Retinal pigment epithelial cell (primary cell): ENCODE data around the gene NBEAL2.

Experiments
- DNase-seq: peaks from one replicate; pipeline ENCODE4 v3.0.0-alpha.2; 2010; ENCODE audit warnings: low read depth
- H3K4me3 ChIP-seq: 2 replicates; pipeline ENCODE4 v1.5.1; 2011; ENCODE audit warnings: mild to moderate bottlenecking, low read length, control low read depth, moderate library complexity
- CTCF ChIP-seq: conservative IDR thresholded peaks from 2 replicates; pipeline ENCODE4 v1.5.1; 2011; ENCODE audit warnings: low read depth, low read length, control low read depth, inconsistent platforms

NBEAL2 gene

GRCh38 chr3:47016086-47016933 lies 36.8 kb downstream of the NBEAL2 start:
- no peak for DNase-seq
- H3K4me3 ChIP-seq = no peak overlapping the region
- TF ChIP-seq CTCF = no peak

DNA sequence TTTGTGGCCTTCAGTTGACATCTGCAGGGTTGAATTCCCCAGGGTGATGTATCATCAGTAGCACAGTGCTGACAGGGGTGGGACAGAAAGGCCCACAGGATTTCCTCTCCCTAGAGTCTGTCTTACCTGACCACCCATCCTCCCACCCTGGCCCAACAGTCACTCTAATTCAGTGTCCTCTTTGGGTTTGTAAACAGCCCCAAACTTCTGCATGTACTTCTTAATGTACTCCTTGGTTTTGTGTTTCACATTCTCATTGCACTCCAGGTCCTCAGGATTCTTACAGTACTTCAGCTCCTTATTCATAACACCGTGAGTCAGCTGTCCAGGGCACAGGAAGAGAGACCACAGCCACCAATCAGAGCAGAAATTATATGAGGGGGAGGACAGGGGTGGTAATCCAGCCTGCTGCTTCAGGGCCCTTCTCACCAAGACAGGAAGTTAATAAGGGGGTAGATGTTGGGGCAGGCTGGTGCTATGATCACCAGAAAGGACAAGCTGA lies 37.5 kb downstream of the NBEAL2 start:
- no peak overlapping the region for H3K4me3 ChIP-seq
- DNase-seq = peak; percentile 31
- TF ChIP-seq CTCF = no peak

GRCh38 chr3:47017504-47018268 lies 38.2 kb downstream of the NBEAL2 start:
- DNase-seq = no peak
- no peak overlapping the region for H3K4me3 ChIP-seq

GRCh38 chr3:47018269-47018611 lies 38.8 kb downstream of the NBEAL2 start:
- TF ChIP-seq CTCF = no peak
- no peak overlapping the region for H3K4me3 ChIP-seq
- no peak for DNase-seq

More at GRCh38 chr3:47017504-47018268, 38.2 kb downstream of the NBEAL2 start:
- no peak for TF ChIP-seq CTCF

DNA sequence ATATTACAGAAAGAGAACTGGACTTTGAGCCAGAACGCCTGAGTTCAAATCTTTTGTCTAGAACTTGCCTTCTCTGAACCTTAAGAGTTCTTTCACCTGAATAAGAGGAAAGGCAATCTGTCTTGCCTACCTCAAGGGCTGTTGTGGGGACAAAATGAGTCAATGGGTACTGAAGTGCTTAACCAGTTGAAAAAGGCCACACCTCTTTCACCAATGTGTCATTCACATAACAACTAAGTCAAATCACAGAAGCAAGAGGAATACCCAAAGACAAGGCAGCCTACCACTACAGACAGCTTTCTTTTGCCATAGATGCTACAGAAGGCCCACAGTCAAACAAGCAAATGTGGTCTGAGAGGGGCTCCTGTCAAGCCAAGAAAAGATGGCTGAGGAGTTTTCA lies 39.7 kb downstream of the NBEAL2 start:
- DNase-seq = no peak
- TF ChIP-seq CTCF = no peak
- no peak overlapping the region for H3K4me3 ChIP-seq

DNA sequence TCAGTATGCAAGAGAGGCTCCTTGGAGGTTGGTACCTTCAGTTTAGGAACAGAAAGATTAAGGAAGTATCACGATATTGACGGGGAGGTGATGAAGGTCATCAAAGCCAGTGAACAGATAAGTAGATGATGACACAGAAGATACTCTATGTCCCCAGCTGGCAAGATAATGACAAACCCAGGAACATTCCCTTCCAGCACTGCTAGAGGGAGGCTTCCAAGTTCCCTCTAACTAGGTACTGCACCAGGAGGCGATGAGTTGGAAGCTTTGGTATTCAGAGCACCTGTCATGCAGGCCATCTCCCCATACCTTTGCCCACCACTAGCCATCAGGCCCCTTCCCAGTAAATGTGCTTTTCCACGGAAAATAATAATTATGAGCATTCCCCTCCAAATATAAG lies 40.8 kb downstream of the NBEAL2 start:
- DNase-seq = no peak
- no peak for TF ChIP-seq CTCF
- no peak overlapping the region for H3K4me3 ChIP-seq
